Activated CD4-positive, alpha-beta memory T cell treated with anti-CD3 and anti-CD28 coated beads, Interleukin-2, amount 10 ng/mL, durations not matched to agents 7 days and 5 days (primary cell): ENCODE results near the gene BHLHE23. TPM values are rescaled to one million over a fixed set of nuclear protein-coding genes. Genes with fewer than 3 reads are reported as not detected.
"Not testable (repeated sequence)": the region's sequence is repeated elsewhere in the genome, so short reads cannot be mapped to it uniquely, and the experiment has no call there.

Experiments used
- CTCF ChIA-PET: fragments of 350-600 bp; sonication (Branson Sonifier 250); formaldehyde crosslinking; loops from one replicate; lab custom pipeline; 2021; ENCODE audit warnings: antibody characterized with exemption, inconsistent platforms; lab: Charles Lee
- POLR2A ChIA-PET: fragments of 350-600 bp; sonication (Branson Sonifier 250); formaldehyde crosslinking; loops from one replicate; lab custom pipeline; 2021; ENCODE audit warnings: antibody characterized with exemption; lab: Charles Lee
- DNase-seq: peaks from one replicate; pipeline ENCODE4 v3.0.0-alpha.2; 2020
- H3K27ac Mint-ChIP-seq: one replicate; pipeline ENCODE4 v1.8.0; 2021; ENCODE audit warnings: mild to moderate bottlenecking, mixed read lengths
- H3K27me3 Mint-ChIP-seq: one replicate; pipeline ENCODE4 v1.8.0; 2021; ENCODE audit warnings: mixed read lengths
- H3K36me3 Mint-ChIP-seq: one replicate; pipeline ENCODE4 v1.8.0; 2021; ENCODE audit warnings: low read depth, mixed read lengths
- H3K4me1 Mint-ChIP-seq: one replicate; pipeline ENCODE4 v1.8.0; 2021; ENCODE audit warnings: mixed read lengths
- H3K4me3 Mint-ChIP-seq: one replicate; pipeline ENCODE4 v1.8.0; 2021; ENCODE audit warnings: mild to moderate bottlenecking, mixed read lengths
- H3K9me3 Mint-ChIP-seq: one replicate; pipeline ENCODE4 v1.8.0; 2021; ENCODE audit warnings: mixed read lengths
- total RNA-seq, 2 experiments: library from RNA; stranded (reverse); gene quantifications; one replicate each; pipeline ENCODE4 v1.2.3, GENCODE V29; 2021

Gene BHLHE23
- total RNA-seq, 2 experiments from 2014 or later, result not detected

- H3K9me3 Mint-ChIP-seq, result no peaks in the 10 kb centered on the region
- POLR2A ChIA-PET, result no interaction called here
- H3K27ac Mint-ChIP-seq, result no peak overlapping the region
- H3K27me3 Mint-ChIP-seq, result peaks cover 24% of the 10 kb centered on the region
- H3K4me3 Mint-ChIP-seq, result no peak overlapping the region
- H3K36me3 Mint-ChIP-seq, result no peaks in the 10 kb centered on the region
- CTCF ChIA-PET, result no interaction called here
- no peak for DNase-seq
- peaks cover 5% of the 10 kb centered on the region for H3K4me1 Mint-ChIP-seq
These were observed 28.9 kb upstream of the BHLHE23 start for GRCh38 chr20:63035603-63036185.

- H3K27ac Mint-ChIP-seq, CTCF ChIA-PET, H3K9me3 Mint-ChIP-seq, H3K4me3 Mint-ChIP-seq, DNase-seq, H3K4me1 Mint-ChIP-seq, H3K36me3 Mint-ChIP-seq, POLR2A ChIA-PET: not testable (repeated sequence)
- H3K27me3 Mint-ChIP-seq, result peaks cover 17% of the 10 kb centered on the region
These were observed 28.2 kb upstream of the BHLHE23 start for GRCh38 chr20:63034710-63035602.

GRCh38 chr20:63033794-63034709 lies 27.3 kb upstream of the BHLHE23 start:
- no peaks in the 10 kb centered on the region for H3K9me3 Mint-ChIP-seq
- H3K4me1 Mint-ChIP-seq, result peaks cover 5% of the 10 kb centered on the region
- POLR2A ChIA-PET, result no interaction called here
- no peaks in the 10 kb centered on the region for H3K36me3 Mint-ChIP-seq
- H3K4me3 Mint-ChIP-seq, result no peak overlapping the region
- no peak for DNase-seq
- H3K27me3 Mint-ChIP-seq, result peaks cover 24% of the 10 kb centered on the region
- CTCF ChIA-PET, result no interaction called here
- H3K27ac Mint-ChIP-seq, result no peak overlapping the region

DNA sequence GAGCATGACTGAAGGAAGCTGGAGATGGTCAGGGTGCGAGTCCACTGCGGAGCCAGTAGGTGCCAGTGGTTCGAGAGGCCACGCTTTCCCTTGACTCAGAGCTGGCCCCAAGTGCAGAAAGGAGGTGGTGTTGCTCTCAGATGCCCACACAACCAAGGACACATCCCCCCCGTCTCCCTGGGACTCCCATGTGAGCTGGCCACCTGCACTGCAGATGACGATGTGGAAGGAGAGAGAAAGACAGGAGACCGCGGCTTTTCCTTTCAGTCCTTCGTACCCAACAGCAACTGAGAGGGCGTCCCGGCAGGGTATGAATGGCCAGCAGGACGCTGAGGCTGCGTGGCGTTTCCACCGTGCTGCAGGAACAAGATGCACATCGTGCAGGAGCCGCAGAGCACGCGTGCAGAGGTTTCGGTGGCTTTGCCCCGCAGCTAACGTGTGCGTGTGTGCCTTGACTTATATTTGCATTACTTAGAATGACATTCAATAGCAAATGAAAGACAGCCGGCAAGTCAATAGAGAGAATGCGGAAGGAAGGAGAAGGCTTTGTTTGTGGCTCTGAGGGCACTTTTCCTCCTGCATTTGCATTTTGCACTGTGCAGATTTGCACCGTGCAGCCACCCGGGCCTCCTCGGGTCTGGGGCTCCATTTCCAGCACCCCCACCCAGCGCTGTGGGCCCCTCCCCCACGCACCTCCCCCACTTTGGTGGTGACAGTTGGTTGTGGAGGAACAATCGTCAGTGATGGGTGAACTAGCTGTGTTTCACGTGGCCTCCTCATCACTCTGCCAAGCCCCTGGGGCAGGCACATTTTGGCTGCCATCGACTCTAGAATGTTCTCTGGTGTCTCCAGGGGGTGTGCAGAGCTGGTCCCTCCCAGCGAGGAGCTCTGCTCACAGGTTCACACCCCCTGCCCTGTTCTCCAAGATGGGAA lies 26.4 kb upstream of the BHLHE23 start:
- no peaks in the 10 kb centered on the region for H3K36me3 Mint-ChIP-seq
- ChIA-PET CTCF (no interaction called here), POLR2A (no interaction called here)
- peaks cover 25% of the 10 kb centered on the region for H3K27me3 Mint-ChIP-seq
- H3K27ac Mint-ChIP-seq, result no peak overlapping the region
- H3K4me1 Mint-ChIP-seq, result peaks cover 5% of the 10 kb centered on the region
- no peak for DNase-seq
- no peak overlapping the region for H3K4me3 Mint-ChIP-seq
- no peaks in the 10 kb centered on the region for H3K9me3 Mint-ChIP-seq

- Mint-ChIP-seq H3K36me3 (no peaks in the 10 kb centered on the region), H3K4me1 (peaks cover 5% of the 10 kb centered on the region), H3K4me3 (no peak overlapping the region), H3K27me3 (peaks cover 31% of the 10 kb centered on the region), H3K27ac (no peak overlapping the region), H3K9me3 (no peaks in the 10 kb centered on the region)
- DNase-seq, result no peak
- ChIA-PET POLR2A (no interaction called here), CTCF (no interaction called here)
These were observed 25.4 kb upstream of the BHLHE23 start for GRCh38 chr20:63032026-63032800.

- Mint-ChIP-seq H3K27ac (no peak overlapping the region), H3K4me3 (no peak overlapping the region), H3K27me3 (peaks cover 29% of the 10 kb centered on the region), H3K9me3 (no peaks in the 10 kb centered on the region), H3K4me1 (peaks cover 6% of the 10 kb centered on the region), H3K36me3 (no peaks in the 10 kb centered on the region)
- ChIA-PET CTCF (no interaction called here), POLR2A (no interaction called here)
- DNase-seq, result no peak
These were observed 24.7 kb upstream of the BHLHE23 start for GRCh38 chr20:63031251-63032014.

GRCh38 chr20:63029358-63030121 lies 22.8 kb upstream of the BHLHE23 start:
- H3K4me3 Mint-ChIP-seq, result no peak overlapping the region
- H3K36me3 Mint-ChIP-seq, result no peaks in the 10 kb centered on the region
- H3K27ac Mint-ChIP-seq, result no peak overlapping the region
- ChIA-PET CTCF (no interaction called here), POLR2A (no interaction called here)
- no peak for DNase-seq
- peaks cover 13% of the 10 kb centered on the region for H3K4me1 Mint-ChIP-seq
- H3K27me3 Mint-ChIP-seq, result peaks cover 35% of the 10 kb centered on the region
- no peaks in the 10 kb centered on the region for H3K9me3 Mint-ChIP-seq

GRCh38 chr20:63028461-63028921 lies 21.7 kb upstream of the BHLHE23 start:
- Mint-ChIP-seq H3K27me3 (peaks cover 35% of the 10 kb centered on the region), H3K36me3 (no peaks in the 10 kb centered on the region), H3K27ac (no peak overlapping the region), H3K9me3 (no peaks in the 10 kb centered on the region), H3K4me1 (peaks cover 13% of the 10 kb centered on the region), H3K4me3 (no peak overlapping the region)
- POLR2A ChIA-PET, result no interaction called here
- no peak for DNase-seq
- CTCF ChIA-PET, result no interaction called here

GRCh38 chr20:63027922-63028389 lies 21.2 kb upstream of the BHLHE23 start:
- no peak for DNase-seq
- Mint-ChIP-seq H3K9me3 (no peaks in the 10 kb centered on the region), H3K4me3 (no peak overlapping the region), H3K27me3 (peaks cover 35% of the 10 kb centered on the region), H3K36me3 (no peaks in the 10 kb centered on the region), H3K27ac (no peak overlapping the region), H3K4me1 (peaks cover 11% of the 10 kb centered on the region)
- POLR2A ChIA-PET, result no interaction called here
- CTCF ChIA-PET, result no interaction called here

DNA sequence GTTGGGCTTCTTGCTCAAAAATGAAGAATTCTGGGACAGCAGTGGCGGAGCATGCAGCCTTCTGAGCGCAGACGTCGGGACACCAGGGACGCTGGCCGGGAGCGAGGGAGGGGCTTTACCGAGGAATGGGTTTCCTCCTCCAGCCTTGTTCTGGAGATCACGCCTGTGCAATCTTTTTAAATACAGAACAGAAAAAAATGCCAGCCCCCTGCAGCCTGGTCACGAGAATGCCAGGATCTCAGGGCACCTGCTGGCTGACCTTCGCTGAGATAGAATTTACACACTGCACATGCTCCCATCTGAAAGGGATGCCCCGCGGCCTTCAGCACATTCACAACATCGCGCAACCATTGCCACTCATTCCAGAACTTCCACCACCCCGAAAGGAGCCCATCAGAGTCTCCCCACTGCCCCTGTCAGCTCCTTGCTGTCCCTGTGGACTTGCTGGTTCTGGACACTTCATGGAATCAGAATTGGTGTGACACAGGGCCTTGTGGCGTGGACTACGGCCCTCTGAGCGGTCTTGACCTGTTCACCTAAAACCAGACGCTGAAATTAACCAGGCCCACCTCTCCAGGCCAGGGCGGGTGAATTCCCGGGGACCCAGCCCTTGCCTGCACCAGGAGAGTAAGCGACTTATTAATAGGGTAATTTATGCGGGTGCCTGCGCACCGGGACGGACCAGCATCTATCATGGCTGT lies 20.6 kb upstream of the BHLHE23 start:
- POLR2A ChIA-PET, result interaction anchor here (0.7 kb wide), 1 partner anchor 417 kb away, joined by 3 read pairs; no protein-coding TSS in a partner anchor
- Mint-ChIP-seq H3K27me3 (peaks cover 31% of the 10 kb centered on the region), H3K4me3 (no peak overlapping the region), H3K4me1 (peaks cover 7% of the 10 kb centered on the region), H3K27ac (no peak overlapping the region), H3K36me3 (no peaks in the 10 kb centered on the region), H3K9me3 (no peaks in the 10 kb centered on the region)
- CTCF ChIA-PET, result no interaction called here
- DNase-seq, result no peak
